ENCODE data around the gene LDLRAD4.
A peak's percentile ranks its signal among the peaks of the same experiment; 100 is the strongest.

LDLRAD4 gene

GRCh38 chr18:13547347-13547746 is 328.8 kb downstream of the LDLRAD4 start:
- no peak for DNase-seq (ENCODE audit: low read depth, low spot score)

DNA sequence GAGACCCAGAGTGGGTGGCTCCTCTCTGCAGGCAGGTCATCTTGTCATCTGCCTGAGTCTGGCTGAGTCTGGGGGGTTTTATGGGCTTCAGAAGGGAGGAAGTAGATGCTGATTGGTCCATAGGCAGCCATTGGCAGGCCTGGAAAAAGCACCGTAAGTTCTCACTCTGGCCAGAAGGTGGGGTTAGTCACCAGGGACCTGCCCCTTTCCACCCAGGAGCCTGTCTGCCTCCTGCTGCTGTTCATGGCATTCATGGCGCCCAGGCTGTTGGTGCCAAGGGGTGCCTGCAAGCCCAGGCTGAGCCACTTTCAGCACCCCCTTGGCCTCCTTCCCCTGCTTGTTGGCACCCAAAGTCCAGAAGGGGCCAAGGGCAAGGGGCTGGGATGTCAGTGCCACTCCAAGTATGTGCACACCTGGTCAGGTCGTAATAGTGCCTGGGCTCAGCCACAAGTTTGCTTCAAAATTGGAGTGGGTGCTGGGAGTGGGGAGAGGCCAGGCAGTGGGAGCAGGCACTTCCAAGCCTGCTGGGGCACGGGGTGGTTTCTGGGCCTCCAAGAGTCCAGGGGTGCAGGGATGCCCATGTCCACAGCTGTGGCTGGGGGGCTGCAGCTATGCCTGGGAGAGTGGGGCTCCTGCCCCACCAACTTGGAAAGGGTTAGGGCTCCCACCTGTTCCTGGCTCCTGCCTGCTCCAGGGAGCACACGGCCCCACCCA is 329.7 kb downstream of the LDLRAD4 start:
- no peak for DNase-seq (ENCODE audit: low read depth, low spot score)

DNA sequence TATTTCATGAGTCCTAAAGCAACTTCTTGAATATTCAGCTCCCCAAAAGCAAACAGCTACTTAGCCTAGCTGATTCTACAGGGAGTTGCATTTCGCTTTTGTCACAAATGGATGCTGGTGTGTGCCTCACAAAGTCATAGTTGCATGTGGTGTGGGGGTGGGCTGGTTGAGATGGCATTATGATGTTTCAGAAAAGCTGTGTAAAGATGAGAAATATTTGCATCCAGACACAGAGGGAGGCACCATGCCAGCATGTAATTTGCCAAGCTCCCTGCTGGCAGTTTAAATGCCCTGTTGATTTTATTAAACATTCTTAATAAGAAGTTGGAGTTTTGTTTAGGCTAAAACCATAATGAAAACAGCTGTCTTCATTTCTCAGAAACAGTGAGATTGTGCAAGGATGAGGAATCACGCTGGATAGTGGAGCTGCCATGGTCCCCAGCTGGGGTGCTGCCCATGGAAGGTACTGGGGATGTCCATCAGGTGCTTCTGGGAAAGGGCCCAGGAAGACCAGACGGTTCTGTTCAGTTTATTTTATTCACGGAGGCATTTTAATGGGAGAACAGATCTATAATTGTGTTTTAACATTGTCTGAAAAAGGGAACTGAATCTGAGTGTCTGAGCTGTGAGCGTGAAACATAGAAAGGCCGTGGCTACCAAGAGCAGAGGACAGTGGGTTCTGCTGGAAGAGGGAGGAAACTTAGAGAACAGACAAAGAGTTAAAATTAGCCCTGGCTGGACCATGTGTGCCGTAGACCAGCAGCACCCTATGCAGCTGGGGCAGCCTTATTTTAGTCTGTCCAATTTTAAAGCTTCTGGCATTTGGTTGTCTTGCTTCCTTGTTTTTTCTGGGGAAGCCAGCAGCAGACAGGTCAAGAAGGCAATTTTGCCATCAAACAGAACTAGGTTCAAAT is 330.7 kb downstream of the LDLRAD4 start:
- DNase-seq (ENCODE audit: low read depth, low spot score) = no peak

DNA sequence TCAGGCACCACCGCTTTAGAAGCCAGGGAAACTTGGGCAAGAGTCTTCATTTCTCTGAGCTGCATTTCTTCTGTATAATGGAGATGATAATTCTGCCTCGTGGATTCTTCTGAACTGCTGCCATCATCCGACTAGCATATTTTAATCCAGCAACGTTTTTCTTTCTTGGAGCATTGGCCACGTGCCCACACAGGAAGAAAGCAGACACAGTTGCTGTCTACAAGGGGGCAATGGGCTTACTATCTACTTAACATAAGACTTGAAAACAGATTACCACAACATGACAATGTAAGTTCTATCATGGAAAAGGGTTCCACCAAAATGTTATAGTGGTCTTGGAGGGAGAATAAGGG is 331.3 kb downstream of the LDLRAD4 start:
- no peak for DNase-seq (ENCODE audit: low read depth, low spot score)

GRCh38 chr18:13550418-13551304 is 332.1 kb downstream of the LDLRAD4 start:
- DNase-seq (ENCODE audit: low read depth, low spot score) = no peak

DNA sequence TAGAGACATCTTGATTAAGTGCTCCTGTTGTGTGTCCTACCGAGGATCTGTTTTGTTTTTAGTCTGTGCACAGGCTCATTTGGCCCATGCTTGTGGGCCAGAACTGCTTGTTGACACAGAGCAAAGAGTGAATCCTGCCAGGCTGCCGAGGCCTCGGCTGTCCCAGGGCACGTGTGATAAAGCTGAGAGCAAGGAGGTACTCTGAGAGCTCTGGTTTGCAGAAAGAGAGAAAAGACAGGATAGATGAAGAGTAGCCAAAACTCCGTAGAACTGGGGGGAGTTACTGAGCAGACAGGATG is 332.7 kb downstream of the LDLRAD4 start:
- no peak for DNase-seq (ENCODE audit: low read depth, low spot score)

- DNase-seq (ENCODE audit: low read depth, low spot score) = no peak
Measured at GRCh38 chr18:13551841-13552733, 333.5 kb downstream of the LDLRAD4 start.

GRCh38 chr18:13553449-13553848 is 334.9 kb downstream of the LDLRAD4 start:
- DNase-seq (ENCODE audit: low read depth, low spot score) = no peak

- no peak for DNase-seq (ENCODE audit: low read depth, low spot score)
Measured at GRCh38 chr18:13555192-13555591, 336.6 kb downstream of the LDLRAD4 start.

DNA sequence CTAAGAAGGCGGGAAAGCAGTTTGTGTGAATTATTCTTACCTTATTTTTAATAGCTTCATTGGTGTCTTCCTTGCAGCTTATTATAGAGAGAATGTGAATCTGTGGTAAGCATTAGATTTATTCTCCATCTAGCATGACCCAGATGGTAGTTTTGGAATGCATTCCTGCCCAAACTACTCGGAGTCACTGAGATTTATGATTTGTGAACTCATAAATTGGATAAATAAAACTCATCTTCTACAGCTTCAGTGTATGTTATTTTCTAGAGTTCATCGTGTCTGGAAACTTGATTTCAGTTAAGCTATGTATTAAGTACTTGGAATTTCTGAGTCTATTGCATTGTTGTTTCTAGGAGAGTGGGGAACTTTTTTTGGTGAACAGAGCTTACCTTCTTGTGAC is 337.3 kb downstream of the LDLRAD4 start:
- DNase-seq (ENCODE audit: low read depth, low spot score) = no peak

DNA sequence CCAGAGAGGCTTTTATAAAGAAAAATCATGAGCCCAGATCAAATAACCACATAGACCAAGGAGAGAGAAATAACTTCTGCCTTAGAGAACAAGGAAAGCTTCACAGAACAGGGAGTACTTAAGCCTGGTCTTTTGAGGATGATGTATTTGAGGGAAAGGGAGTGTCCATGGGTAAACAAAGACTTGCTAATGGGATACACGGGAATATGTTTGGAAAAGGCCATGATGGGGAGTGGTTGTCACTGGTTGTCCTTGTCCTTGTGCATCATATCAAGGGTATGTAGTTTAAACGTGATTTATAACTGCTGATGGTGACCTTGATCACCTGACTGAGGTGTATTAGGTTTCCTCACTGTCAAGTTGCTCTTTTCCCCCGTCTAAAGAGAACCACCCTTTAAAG is 337.9 kb downstream of the LDLRAD4 start:
- DNase-seq (ENCODE audit: low read depth, low spot score) = no peak

GRCh38 chr18:13558124-13558523 is 339.6 kb downstream of the LDLRAD4 start:
- no peak for DNase-seq (ENCODE audit: low read depth, low spot score)

DNA sequence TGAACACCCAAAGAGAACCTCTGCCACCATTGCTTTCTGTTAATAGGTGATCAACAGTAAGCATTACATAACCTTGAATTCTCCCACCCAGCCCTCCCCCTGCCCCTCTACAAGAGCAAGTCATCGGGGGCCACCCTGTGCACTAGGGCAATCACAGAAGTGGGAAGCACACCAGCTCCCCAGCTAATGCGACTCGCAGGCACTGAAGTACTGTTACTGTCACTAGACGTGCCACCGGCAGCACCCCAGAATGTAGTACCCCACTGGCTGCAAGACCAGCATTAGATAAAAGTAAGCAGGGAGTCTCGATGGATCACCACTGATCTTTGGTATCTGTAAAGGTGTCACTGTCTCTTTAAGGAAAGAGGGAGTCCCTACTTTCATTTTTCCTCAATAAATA is 340.2 kb downstream of the LDLRAD4 start:
- no peak for DNase-seq (ENCODE audit: low read depth, low spot score)

DNA sequence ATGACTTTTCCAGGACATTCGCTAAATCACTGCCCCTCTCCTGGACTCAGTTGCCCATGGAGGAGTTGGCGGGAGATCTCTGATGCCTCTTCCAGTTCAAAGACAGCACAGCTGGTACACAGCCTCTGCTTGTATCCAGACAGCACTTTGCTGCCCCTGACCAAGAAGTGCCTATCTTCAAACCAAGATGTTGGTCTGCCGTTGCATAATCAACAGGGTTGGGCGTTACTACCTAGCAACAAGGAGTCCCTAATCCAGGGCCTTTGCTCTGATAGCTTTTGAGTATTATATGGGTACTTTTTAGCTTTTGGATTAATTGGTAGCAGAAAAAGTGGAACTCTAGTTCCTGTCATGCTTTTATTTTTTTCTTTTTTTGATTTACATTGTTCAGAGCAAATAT is 341.2 kb downstream of the LDLRAD4 start:
- no peak for DNase-seq (ENCODE audit: low read depth, low spot score)

- no peak for DNase-seq (ENCODE audit: low read depth, low spot score)
Measured at GRCh38 chr18:13560306-13560705, 341.7 kb downstream of the LDLRAD4 start.

DNA sequence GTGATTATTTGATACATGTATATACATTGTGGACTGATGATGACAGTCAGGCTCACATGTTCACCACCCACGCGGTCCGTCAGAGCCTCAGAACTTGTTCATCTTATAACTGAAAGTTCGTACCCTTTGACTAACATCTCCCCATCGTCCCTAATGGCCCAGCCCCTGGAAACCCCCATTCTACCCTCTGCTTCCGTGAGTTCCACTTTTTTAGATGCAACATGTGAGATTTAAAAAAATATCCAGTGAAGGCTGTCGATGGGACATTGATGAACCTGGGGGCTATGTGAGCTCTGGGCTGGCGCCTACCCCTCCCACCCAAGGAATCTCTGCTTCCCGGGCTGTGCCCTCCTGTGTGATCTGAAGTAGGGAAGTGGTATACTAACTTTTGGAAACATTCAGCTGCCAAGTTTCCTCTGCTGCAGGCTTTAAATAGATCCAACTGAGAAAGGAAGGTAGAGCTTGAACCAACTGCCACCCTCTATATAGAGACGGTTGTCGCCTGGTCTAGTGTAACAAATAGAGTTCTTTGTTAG is 344.0 kb downstream of the LDLRAD4 start:
- DNase-seq (ENCODE audit: low read depth, low spot score) = peak; percentile 69

- DNase-seq (ENCODE audit: low read depth, low spot score) = no peak
Measured at GRCh38 chr18:13563390-13563805, 344.8 kb downstream of the LDLRAD4 start.

DNA sequence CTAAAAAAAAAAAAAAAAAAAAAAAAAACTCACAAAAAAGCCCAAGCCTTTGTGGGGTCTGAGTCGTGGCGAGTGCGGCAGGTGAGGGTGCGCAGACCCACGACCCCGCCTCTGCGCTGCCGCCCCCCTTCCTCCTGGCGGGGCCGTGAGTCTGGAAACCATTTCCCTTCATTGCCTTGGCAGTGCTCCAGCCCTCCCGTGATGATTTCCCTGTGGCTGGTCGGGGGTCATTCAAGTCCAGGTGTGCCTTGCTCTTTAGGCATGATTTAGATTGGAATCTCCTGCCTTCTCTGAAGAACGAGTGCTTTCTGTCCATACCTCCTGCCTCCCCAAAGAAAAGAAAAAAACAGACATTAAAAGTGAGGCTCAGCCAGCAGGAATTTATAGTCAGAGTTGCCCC is 346.0 kb downstream of the LDLRAD4 start:
- no peak for DNase-seq (ENCODE audit: low read depth, low spot score)

DNA sequence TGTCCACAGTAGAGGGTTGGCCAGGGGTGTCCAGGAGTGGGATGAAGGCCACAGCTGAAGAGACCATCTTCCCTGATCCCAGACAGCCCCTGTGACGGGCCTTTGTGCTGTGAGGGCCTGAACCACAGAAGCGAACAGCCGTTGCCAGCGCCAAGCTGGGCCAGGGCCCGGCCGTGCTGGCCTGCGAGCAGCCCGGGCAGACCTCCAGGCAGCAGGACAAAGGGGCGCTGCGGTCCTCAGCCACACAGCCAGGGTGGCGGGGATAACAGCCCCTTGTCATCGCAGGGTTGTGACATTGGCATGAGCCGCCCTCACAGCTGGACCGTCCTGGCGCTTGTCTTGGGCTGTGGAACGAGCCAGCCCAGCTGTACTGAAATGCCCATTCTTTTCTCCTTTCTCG is 346.7 kb downstream of the LDLRAD4 start:
- no peak for DNase-seq (ENCODE audit: low read depth, low spot score)

DNA sequence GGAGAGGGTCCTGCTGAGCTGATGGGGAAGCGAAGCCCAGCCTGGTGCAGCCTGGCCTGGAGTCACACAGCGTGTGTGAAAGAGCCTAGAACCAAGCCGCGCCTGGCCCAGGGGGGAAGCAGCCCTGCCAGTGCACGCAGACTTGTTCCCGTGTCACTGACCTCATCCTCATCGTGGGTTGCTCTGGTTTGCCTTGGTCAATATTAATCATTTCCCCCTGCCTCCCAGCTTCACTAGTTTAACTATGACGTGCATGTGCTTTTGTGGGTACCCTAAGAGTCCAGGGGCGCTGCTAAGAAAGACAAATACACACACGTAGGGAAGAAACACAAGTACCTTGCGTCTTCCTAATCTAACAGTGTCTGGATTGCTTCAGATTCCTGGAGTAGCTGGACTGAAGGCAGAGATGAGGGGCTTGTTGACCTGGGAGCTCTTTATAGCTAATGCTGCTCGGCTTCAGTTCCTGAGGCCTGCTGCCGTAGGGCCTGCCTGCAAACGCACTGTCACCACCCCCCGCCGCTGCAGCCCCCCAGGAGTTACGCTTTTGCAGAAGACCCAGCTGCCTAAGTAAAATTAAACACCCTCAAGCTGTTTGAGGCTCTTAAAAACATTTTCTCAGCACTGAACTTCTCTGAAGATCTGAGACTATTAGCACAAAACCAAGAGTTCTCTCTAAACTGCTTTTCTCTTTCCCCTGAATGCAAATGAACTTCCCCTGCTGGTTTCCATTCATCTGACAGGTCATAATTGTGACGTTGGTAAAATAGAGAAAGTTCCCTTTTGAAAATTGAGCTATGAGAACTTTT is 348.6 kb downstream of the LDLRAD4 start:
- no peak for DNase-seq (ENCODE audit: low read depth, low spot score)
